GM21619 (cell line): Measurements from ENCODE around the gene RPL19.

Experiments used
- ATAC-seq: cut with Tn5 transposase; IDR thresholded peaks from one replicate; pipeline ENCODE4 v1.9.1; 2021; ENCODE audit not compliant: unreplicated experiment

The RPL19 gene

DNA sequence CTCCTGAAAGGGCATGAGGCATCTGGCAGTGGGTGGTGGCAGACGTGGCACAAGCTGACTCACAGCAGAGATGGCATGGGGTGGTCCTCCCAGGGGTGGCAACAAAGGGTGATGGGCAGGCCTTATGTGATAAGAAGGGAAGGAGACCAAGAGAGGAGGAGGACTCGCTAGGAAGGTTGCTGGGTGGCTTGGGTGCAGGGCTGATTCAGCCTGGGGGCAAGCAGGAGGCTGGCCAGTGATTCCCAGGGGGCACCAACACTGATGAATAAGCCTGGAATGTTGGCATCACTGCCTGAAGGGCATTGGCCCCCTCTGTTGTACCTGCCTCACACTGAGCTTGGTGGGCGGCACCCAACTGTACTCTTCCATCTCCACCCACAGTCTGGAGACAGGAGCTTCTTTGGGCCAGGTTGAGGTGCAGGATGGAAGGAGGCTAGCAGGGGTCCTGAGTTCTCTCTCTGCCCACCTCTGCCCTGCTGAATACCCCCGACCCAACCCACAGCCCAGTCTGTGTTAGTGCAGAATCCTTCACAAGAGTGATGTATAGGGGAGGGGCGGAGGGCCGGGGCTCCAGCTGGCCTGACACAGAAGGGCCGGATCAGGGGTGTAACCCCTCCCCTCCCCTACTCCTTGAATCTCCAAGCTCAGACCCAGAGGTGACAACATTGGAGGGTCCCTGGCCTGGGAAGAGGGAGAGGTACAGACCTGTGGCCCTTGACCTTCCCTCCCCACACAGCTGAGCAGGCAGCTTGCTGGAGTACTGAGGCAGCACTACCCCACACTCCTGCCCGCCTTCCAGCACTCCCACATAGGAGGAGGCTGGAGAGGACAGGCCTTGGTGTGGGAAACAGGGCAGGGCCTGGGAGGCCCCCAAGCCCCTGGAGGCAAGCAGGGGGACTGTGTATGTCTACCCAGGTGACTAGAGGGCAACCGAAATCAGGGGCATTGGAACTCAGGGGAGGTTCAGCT lies 23.1 kb downstream of the RPL19 start:
- ATAC-seq, result no peak

DNA sequence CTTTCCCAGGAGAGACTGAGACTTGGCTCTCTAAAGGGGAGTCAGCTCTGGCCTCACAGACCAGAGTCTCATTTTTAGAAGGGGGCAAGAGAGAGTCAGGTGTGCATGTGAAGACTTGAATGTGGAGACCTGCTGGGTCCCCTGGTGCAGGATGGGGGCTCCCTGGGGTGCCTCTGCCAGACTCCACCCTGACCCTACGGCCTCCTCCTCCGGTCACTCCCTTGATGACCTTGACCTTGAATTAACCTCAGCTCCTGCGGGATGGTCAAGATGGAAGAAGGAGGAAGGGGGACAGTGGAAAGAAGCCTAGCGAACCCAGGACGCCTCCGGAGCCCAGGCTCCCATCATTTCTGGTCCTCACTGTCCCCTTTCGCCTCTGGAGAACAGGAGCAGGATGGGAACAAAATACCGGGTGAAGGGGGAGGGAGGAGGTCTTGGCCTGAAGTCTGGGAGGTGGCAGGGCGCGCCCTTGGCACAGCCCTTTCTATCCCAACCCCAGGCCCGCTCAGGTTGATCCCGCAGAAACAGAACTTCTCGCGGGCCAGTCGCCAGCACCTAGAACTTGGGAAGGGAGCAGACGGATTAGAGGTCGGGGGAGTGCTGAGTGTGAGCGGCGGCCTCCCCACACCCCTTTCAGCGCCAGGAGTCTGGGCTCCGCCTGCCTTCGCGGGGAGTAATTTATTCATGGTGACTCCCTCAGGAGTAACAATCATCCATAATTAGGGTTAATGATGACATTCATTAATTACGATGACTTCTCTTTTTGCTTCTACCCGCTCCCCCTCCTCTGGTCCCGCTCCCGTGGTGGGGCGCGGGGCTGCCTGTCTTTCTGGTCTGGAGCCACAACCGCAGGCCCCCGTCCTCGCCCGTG lies 24.1 kb downstream of the RPL19 start:
- ATAC-seq, result no peak

DNA sequence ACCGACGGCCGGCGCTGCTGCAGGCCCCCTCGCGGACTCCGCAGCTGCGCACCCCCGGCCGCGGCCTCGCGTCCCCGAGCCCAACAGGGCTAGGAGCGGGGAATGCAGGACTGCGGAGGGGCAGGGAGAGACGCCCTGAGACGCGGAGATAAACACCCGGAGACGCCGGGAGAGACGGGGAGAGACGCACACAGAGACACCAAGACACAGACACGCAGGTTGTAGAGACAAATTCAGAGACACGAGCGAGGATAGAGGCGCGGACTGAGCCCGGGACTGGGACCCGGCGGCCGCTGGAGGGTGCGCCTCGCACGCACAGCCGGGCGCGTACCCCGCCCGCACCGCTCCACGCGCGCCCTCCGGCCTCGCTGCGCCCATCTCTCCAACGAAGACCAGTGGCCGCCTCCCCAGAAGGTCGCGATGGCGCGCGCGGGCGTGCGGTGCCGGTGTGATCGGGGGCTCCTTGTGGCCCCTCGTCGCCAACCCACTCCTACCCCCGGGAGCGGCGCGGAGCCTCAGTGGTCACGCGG lies 24.8 kb downstream of the RPL19 start:
- no peak for ATAC-seq

DNA sequence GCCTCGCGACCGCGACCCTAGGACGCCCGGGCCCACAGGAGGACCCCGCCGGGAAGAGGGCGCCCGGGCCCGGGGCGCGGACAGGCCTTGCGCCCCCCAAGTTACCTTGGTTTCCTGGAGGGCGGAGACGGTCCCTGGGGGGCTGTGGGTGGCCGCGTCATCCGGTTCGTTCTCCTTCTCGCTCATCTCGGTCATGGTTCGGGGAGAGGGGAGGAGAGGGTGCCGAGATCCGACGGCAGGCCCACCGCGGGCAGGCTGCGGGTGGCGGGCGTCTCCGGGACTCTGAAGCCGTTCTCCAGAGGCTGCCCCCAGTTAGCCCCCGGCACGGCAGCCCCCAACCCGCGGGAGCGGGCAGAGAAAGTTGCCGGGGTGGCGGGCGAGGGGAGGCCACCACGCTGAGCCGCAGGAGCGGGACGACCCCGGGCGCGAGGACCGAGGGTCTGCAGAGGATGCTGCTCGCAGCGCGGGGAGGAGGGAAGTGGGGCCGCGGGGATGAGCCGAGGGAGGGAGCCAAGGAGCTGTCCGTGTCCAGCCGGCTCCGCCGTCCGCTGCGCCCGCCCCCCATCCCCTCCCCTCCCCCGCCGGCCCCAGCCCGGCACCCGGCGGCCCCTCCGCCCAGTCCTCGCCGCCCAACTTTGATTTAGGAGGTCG lies 25.4 kb downstream of the RPL19 start, which contains the start of gene STAC2:
STAC2 (minus strand) TSS at position 638 of the 651 bp plus-strand sequence; CDS start at position 195, 443 bp downstream.
- ATAC-seq, result no peak

DNA sequence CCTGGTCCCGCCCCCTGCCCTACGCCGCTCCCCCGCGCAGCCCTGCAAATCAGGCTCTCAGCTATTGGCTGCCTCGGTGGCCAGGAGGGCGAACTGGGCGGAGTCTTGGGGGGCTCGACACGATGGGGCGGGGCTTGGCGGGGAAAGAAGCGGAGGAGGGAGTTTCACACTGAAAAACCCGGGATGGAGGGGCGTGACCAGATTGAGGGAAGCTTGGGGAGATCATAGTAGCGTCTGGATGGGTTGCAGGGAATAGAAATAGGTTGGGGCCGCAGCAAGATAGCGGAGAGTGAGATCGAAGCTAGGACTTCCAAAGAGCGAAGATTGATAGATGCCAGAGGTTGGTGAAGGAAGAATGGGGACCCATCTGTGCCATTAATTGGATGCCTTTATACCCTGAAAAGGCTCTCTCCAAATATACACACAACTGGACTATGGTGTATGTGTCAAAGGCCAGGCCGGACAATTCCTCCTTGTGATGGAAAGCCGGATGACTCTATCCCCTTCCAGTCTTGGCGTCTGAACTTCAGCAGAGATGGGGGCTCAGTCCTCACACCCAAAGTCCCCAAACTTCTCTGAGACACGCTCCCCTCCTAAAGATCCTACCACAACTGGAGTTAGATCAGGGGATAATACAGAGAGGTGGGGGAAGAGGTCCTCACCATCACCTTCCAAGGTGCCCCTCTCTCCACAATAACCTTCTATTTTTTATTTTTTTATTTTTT lies 26.0 kb downstream of the RPL19 start:
- no peak for ATAC-seq

DNA sequence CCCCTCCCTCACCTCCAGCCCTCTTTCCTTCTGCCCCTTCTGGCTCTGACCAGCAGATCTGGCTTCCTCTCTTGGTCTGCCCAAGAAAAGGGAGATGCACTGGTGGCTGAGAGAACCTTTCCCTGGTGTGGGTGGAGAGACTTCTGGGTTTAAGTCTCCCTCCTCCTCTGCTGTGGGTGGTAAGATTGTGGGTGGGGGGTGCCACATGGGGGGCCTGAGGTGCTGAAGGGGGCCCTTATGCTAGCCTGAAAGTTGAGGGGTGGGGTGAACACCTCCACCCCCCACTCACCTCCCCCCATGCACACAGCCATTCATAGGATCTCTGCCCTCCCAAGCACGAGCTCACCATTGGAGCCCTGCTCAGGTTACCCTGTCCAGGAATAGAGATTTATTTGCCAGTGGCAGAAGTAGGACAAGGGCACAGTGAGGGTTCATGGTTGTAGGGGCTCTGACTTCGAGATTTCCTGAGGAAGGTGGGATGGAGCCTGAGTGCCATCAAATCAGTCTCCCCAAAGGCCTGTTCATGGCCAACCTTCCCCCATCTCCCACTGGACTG lies 27.4 kb downstream of the RPL19 start:
- ATAC-seq, result no peak

DNA sequence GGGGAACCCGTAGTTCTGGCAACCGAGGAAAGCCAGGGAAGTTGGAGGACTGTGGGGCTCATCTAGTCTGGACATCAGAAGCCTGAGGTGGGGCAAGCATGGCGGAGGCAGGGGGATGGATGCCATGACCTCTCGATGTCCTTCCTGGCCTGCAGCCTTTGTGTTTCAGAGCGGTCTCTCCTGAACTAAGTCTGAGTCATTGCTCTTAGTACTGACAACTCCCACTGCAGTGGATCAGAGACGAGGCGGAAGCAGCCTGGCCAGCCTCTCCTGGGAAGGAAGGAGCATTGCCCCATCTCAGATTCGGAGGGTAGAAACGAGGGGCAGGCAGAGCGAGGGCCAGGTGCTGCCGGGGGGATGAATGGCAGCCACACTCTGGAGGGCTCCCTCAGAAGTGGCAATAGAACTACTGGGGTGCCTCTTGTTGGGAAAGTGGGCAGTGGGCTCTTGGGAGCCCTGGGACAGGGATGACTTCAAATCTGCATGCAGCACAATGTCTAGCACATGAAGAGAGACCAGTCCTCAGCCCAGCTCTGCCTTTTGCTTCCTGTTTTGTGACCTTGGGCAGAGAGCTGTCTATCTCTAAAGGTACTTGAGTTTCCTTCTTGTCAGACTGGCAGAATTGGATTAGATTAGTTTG lies 29.3 kb downstream of the RPL19 start:
- ATAC-seq, result no peak

DNA sequence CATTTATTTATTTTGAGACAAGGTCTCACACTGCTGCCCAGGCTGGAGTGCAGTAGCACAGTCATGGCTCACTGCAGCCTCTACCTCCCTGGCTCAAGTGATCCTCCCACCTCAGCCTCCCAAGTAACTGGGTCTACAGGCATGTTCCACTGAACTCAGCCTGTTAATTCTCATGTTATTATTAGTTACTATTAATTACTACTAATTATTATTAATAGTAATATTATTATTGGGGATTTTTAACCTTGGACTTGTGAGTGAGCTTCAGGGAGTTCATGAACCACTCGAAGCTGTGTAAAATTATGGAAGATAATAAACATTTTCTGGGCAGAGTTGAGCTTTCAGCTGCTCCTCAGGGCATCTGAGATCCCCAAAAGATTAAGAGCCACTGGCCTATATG lies 30.3 kb downstream of the RPL19 start:
- no peak for ATAC-seq

DNA sequence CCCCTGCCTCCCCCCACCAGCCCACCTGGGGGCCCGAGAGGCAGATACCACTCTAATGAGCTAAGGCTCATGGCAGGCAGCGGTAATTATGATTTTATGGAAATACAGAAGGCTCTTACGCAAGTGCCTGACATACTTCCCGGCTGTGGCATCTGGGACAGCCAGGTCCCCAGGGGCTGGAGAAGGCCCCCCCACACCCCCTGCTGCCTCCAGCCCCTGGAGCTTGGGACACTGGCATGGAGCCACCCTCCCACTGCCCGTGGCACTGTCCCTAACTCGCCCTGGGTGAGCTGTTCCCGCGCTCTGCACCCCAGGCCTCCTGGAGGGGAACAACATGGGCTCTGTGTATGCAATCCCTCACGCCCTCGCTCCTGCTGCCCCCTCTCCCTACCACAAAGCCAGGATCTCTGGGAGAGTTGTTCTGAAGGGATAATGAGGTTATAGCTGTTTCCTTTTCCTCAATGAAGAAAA lies 31.0 kb downstream of the RPL19 start:
- no peak for ATAC-seq

DNA sequence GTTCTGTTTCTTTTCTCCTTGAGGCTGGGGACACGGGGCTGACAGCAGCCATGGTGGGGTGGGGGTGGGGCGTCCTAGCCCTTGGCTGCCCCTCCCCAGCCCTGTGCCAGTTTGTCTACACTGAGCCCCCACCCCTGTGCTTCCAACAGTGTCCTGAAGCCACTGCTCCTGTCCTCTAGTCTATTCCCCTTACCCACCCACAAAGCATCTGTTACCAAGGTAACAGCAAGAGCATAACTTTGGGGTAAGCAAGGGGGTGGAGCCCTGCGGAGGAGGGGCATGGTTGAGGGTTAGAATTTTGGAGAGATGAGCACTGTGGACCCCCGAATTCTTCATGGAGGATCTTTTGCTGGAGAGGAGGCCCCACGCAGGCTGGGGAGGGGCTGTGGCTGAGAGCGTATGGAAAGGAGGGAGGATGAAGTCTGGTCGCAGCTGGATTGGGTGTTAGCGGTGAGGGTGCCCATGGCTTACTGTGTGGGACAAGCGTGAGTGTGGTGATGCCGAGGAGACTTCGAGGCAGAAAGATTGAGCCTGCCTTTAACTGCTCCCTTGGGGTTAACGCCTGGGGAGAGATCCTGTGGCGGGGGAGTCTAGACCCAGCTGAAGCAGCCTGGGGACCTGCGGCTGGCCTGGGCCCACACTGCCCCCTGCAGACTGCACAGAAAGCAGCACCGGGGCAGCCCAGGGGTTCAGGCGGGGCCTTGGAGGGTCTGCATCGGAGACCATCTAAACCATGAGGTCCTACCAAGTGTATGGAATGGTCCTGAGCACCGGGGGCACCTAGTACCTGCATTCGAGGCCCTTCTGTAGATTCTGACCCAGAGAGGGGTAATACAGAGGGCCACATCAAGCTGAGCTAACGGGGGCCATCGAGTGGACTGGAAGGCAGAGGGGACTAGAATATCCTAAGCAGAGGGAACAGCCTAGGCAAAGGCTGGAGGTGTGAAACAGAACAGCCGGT lies 31.8 kb downstream of the RPL19 start:
- ATAC-seq, result no peak

DNA sequence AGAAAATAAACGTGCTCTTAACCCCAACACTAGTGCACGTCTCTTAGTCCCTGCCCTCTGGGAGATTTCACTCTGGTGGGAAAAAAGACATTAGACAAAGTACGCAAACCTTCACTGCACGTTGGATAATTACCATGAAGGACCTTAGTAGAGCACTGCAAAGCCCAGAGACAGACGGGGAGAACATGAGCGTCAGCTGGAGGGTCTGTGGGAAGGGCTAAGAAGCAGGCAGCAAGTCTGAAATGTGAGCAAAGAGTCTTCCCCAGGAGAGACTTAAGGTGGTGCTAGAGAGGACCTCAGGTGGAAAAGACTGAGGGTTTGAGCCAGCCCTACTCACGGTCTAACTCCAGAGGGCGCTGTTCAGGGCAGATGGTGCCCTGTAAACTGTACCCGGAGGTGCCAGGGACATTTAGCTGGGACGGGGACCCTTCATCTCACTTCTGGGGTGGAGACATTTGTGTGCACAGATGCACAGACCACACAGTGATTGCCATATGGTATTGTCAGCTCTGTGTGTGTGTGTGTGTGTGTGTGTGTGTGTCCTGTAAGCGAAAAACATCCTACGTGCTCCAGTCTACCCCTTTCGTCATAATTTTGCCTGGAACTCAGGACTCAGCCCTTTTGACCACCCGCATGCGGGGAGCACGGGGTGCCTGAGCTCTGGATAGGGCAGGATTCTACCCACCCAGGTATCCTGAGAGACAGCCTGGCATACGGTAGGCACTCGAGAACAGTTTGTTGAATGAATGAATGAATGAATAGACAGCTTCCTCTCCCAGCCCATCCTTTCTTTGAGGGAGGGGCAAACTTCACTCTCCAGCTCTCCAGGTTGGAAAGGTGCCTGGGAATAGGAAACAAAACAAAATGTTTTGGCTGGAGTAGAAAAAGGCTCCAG lies 35.7 kb downstream of the RPL19 start:
- no peak for ATAC-seq

DNA sequence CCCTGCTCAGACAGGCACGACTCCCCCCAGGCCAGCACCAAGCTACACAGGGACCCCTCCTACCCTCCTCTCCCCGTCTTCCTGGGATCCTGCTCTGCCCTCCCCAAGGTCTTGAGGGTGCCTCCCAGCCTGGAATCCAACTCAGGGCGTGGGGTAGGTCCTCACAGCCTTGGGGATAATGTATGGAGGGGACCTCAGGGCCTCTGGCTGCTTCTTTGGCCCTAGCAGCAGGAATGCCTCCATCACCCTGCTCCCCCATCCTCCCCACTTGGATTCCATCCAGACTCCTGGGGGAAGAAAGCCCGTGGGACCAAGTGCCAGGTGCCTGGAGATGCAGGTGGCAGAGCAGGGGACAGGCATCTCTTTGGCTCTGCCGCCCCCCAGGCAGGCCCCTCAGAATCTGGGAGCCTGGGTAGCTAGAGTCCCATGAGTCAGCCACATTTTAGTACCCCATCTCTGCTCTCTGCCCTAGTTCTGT lies 36.4 kb downstream of the RPL19 start:
- ATAC-seq, result no peak

DNA sequence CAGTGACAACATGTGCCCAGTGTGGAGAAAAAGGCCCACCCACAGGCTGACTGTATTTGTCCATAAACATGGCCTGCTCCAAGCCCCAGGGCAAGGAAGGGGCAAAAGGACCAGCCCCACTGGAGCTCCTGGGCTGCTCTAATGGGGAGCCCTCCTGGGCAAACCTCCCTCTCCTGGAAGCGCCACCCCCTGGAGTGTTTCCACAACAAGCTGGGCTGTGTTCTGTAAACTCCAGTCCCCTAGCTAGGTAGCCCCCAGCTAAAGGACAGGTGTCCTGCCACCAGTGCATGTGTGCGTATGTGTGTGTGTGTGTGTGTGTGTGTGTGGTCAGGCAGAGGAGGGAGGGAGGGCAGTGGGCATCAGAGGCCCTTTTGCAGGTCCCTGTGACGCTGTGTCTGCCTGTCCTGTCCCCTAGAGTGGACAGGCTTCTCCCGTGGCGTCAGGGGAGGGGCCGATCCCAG lies 36.9 kb downstream of the RPL19 start:
- ATAC-seq, result no peak

DNA sequence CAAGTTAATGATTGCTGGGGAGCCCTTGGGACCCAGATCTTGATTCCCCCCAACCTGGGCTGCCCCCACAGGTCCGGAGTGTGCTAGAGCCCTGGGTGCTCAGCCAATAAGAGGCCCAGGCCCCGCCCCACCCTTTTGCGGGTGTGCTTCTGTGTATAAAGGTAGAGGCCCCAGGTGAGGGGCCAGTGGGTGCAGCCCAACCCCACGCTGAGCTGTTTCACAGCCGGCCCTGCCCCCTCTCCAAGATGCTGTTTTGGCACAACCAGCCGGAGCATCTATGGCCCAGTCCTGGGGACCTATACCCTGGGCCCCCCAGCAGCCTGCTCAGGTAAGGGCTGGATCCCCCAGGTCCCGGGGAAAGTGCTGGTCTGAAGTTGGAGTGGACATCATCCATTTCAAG lies 37.5 kb downstream of the RPL19 start:
- no peak for ATAC-seq

DNA sequence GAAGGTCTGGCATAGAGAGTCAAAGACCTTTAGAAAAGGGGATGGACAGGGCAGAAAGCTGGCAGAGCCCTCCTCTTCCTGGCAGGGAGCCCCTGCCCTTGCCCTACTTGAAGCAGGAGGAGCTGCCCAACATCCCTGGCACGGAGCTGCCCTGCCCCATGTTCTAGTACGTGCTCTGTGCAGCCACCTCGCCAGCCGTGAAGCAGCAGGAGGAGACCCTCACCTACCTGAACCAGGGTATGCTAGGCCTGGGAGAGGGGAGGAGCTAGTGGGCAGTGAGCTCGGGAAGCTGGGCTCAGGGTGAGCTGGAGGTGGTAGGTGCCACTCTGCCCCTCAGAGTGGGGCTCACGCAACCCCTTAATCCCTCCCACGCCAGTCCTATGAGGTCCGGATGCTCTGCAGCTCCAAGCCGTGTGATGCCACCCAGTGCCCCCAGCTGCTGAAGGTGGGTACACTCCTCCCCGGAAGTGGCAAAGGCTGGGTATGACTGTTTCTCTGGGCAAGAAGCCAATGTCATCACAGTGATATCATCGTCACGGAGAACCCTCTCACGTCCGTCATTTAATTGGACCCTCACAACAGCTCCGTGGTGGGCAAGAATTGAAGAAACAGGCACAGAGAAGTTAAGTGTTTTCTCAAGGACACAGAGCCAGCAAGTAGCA lies 38.4 kb downstream of the RPL19 start:
- no peak for ATAC-seq

DNA sequence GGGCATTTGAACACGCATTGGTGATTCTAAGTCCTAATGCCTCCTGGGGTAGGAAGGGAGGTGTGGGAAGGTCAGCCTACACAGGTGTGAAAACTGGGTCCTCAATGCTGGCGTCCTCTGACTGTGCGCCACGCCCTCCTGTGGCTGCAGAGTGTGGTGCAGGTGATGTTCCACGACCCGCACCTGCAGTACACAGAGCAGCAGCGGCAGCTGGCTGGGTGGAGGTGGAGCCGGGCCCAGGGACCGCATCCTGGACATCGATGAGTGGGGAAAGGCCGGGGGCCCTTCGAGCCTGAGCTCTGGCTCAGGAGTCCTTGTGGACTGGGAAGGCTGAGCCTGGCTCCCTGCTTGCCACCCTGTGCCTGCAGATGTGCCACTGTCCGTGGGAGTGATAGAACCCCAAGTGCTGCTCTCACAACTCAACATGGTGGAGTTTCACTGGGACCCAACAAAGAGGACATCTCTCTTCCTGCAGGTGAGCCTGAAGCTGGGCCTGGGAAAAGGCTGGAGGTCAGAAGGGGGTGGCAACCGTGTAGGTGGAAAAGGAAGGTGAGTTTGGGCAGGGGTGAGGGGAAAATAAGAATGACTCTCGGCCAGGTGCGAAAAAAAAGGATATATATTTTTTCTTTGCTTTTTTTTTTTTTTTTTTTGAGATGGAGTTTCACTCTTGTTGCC lies 39.7 kb downstream of the RPL19 start:
- ATAC-seq, result no peak
